Measurements from ENCODE around the gene GRM8.

GRM8 gene

DNA sequence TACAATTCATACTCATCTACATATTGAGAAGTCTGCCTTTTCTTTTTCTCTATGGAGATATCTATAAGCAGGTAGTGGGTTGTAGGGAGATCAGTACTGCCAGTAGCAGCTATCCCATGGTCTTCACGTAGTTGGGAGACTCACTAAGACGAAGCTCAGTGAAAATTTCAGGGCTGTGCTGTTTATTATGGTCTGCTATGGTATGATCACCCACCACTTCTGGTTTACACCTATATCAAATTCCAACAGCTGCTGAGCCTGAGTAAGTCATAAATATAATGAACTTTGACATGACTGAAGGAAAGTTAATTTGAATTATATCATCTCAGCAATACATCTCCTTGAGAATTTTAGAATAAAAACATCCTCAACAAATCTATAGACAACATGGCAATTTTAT, 741.7 kb downstream of the GRM8 start:
- Histone ChIP-seq H3K36me3 (replicated peaks; ENCODE audit: insufficient read depth, low read length) (no peaks in the 10 kb centered on the region), H3K27ac (ENCODE audit: low read length) (no peak overlapping the region), H3K27me3 (replicated peaks; ENCODE audit: insufficient read depth, low read length) (no peaks in the 10 kb centered on the region), H3K9me2 (replicated peaks; ENCODE audit: insufficient read depth, low read length) (no peaks in the 10 kb centered on the region), H2AFZ (ENCODE audit: low read length) (no peak overlapping the region), H4K20me1 (ENCODE audit: insufficient read depth, low read length) (no peaks in the 10 kb centered on the region), H3K4me2 (ENCODE audit: low read depth, low read length) (no peak overlapping the region), H3K79me2 (ENCODE audit: low read length) (no peaks in the 10 kb centered on the region), H3K4me3 (ENCODE audit: low read length) (no peak overlapping the region), H3F3A (ENCODE audit: insufficient read depth, low read length) (no peaks in the 10 kb centered on the region), H3K4me1 (ENCODE audit: low read length) (no peaks in the 10 kb centered on the region), H3K9ac (ENCODE audit: low read length) (no peak overlapping the region), H3K9me3 (replicated peaks; ENCODE audit: insufficient read depth, low read length) (no peaks in the 10 kb centered on the region)
- TF ChIP-seq EZH2 (optimal IDR thresholded peaks at IDR 0.05; ENCODE audit: low read depth, low read length) (no peak), CTCF (IDR thresholded peaks at IDR 0.05; ENCODE audit: low read length) (no peak), EZH2phosphoT487 (IDR thresholded peaks at IDR 0.05; ENCODE audit: low read length) (no peak)
- no peak for DNase-seq

DNA sequence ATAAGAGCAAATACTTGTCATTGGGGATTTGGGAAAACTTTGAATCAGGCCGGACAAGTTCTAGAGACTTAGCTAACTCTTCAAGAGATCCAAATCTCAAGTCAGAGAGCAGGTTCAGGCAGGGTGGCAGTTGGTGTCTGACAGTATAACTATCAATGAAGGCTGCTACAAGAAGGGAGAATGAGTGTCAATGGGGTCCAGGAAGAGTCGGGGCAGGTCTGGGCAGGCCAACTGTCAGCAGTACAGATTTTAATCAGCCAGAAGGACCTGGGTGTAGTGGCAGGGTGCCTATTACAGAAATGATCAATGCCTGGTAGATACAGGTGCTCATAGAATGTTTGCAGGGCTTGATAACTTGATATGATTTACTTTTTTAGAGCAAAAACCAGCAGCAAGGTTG, 751.1 kb downstream of the GRM8 start:
- H3K9ac ChIP-seq (ENCODE audit: low read length), result no peak overlapping the region
- H3K4me3 ChIP-seq (ENCODE audit: low read length), result no peak overlapping the region
- H3K4me1 ChIP-seq (ENCODE audit: low read length), result no peaks in the 10 kb centered on the region
- no peaks in the 10 kb centered on the region for H3K27me3 ChIP-seq (replicated peaks; ENCODE audit: insufficient read depth, low read length)
- H3K79me2 ChIP-seq (ENCODE audit: low read length), result no peaks in the 10 kb centered on the region
- no peaks in the 10 kb centered on the region for H4K20me1 ChIP-seq (ENCODE audit: insufficient read depth, low read length)
- H3K4me2 ChIP-seq (ENCODE audit: low read depth, low read length), result no peak overlapping the region
- no peak for TF ChIP-seq EZH2 (optimal IDR thresholded peaks at IDR 0.05; ENCODE audit: low read depth, low read length)
- no peak overlapping the region for H2AFZ ChIP-seq (ENCODE audit: low read length)
- no peak overlapping the region for H3K27ac ChIP-seq (ENCODE audit: low read length)
- no peaks in the 10 kb centered on the region for H3K9me2 ChIP-seq (replicated peaks; ENCODE audit: insufficient read depth, low read length)
- no peaks in the 10 kb centered on the region for H3K36me3 ChIP-seq (replicated peaks; ENCODE audit: insufficient read depth, low read length)
- H3F3A ChIP-seq (ENCODE audit: insufficient read depth, low read length), result no peaks in the 10 kb centered on the region
- no peaks in the 10 kb centered on the region for H3K9me3 ChIP-seq (replicated peaks; ENCODE audit: insufficient read depth, low read length)
- DNase-seq, result no peak

- Histone ChIP-seq H4K20me1 (ENCODE audit: insufficient read depth, low read length) (no peaks in the 10 kb centered on the region), H3K4me3 (ENCODE audit: low read length) (no peak overlapping the region), H3K27ac (ENCODE audit: low read length) (no peak overlapping the region), H3K4me2 (ENCODE audit: low read depth, low read length) (no peak overlapping the region), H3K4me1 (ENCODE audit: low read length) (no peaks in the 10 kb centered on the region), H3K27me3 (replicated peaks; ENCODE audit: insufficient read depth, low read length) (no peaks in the 10 kb centered on the region), H3K79me2 (ENCODE audit: low read length) (no peaks in the 10 kb centered on the region), H2AFZ (ENCODE audit: low read length) (no peak overlapping the region), H3F3A (ENCODE audit: insufficient read depth, low read length) (no peaks in the 10 kb centered on the region), H3K9me3 (replicated peaks; ENCODE audit: insufficient read depth, low read length) (no peaks in the 10 kb centered on the region), H3K9me2 (replicated peaks; ENCODE audit: insufficient read depth, low read length) (no peaks in the 10 kb centered on the region), H3K9ac (ENCODE audit: low read length) (no peak overlapping the region), H3K36me3 (replicated peaks; ENCODE audit: insufficient read depth, low read length) (no peaks in the 10 kb centered on the region)
- TF ChIP-seq EZH2 (optimal IDR thresholded peaks at IDR 0.05; ENCODE audit: low read depth, low read length) (no peak), CTCF (IDR thresholded peaks at IDR 0.05; ENCODE audit: low read length) (no peak), EZH2phosphoT487 (IDR thresholded peaks at IDR 0.05; ENCODE audit: low read length) (no peak)
- no peak for DNase-seq
These were observed 753.3 kb downstream of the GRM8 start for GRCh38 chr7:126499481-126499880.

DNA sequence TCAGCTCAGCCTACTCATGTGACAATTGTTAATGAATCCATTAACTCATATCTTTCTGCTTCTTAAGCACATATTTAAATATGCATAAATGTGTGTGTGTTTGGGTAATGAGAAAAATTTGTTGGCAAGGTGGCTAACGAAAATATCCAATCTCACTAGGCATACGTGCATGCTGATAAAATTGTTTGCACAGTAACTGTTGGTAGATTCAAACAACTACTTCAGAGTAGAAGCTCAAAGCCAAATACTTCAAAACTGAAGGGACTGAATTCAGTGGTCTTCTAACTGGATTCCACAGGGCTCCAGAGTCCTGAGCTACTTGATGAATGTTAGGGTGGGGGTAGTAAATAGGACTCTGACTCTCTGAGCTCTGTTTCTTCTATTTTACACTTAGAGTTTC, 757.0 kb downstream of the GRM8 start:
- H3K27ac ChIP-seq (ENCODE audit: low read length), result no peak overlapping the region

More for the DNA sequence above, 757.0 kb downstream of the GRM8 start:
- Histone ChIP-seq H3K4me2 (ENCODE audit: low read depth, low read length) (no peak overlapping the region), H4K20me1 (ENCODE audit: insufficient read depth, low read length) (no peaks in the 10 kb centered on the region), H3K4me1 (ENCODE audit: low read length) (no peaks in the 10 kb centered on the region), H3K36me3 (replicated peaks; ENCODE audit: insufficient read depth, low read length) (no peaks in the 10 kb centered on the region), H2AFZ (ENCODE audit: low read length) (no peak overlapping the region), H3F3A (ENCODE audit: insufficient read depth, low read length) (no peaks in the 10 kb centered on the region), H3K9ac (ENCODE audit: low read length) (no peak overlapping the region), H3K4me3 (ENCODE audit: low read length) (no peak overlapping the region), H3K9me2 (replicated peaks; ENCODE audit: insufficient read depth, low read length) (no peaks in the 10 kb centered on the region), H3K79me2 (ENCODE audit: low read length) (no peaks in the 10 kb centered on the region), H3K27me3 (replicated peaks; ENCODE audit: insufficient read depth, low read length) (no peaks in the 10 kb centered on the region), H3K9me3 (replicated peaks; ENCODE audit: insufficient read depth, low read length) (no peaks in the 10 kb centered on the region)
- DNase-seq, result no peak
- TF ChIP-seq EZH2 (optimal IDR thresholded peaks at IDR 0.05; ENCODE audit: low read depth, low read length), result no peak
